ENCODE measurements around the gene MOSPD3.

GRCh38 chr7:100641860-100642533, 29.7 kb downstream of the MOSPD3 start:
- TF ChIP-seq PHF20 (CRISPR knock-in tag; IDR thresholded peaks at IDR 0.05) (no peak), MTA1 (CRISPR knock-in tag; IDR thresholded peaks at IDR 0.05; ENCODE audit: borderline replicate concordance) (peak; percentile 20), MAZ (IDR thresholded peaks at IDR 0.05; ENCODE audit: borderline replicate concordance, low read depth, low read length) (no peak), MAZ (CRISPR knock-in tag; IDR thresholded peaks at IDR 0.05; ENCODE audit: low read depth) (0 out of 2 replicates have a peak, but pooled peaks have one; percentile 12), MAFK (conservative IDR thresholded peaks at IDR 0.05 in 1 of 2, IDR thresholded peaks at IDR 0.05 in 1 of 2; ENCODE audit: low read length in 2 of 2) (no peak), SIN3A (IDR thresholded peaks at IDR 0.05; ENCODE audit: borderline replicate concordance, low read depth, low read length) (peak; percentile 58; the same call in 1 of the 2 replicates)
- TF ChIP-seq, protein P1, sequence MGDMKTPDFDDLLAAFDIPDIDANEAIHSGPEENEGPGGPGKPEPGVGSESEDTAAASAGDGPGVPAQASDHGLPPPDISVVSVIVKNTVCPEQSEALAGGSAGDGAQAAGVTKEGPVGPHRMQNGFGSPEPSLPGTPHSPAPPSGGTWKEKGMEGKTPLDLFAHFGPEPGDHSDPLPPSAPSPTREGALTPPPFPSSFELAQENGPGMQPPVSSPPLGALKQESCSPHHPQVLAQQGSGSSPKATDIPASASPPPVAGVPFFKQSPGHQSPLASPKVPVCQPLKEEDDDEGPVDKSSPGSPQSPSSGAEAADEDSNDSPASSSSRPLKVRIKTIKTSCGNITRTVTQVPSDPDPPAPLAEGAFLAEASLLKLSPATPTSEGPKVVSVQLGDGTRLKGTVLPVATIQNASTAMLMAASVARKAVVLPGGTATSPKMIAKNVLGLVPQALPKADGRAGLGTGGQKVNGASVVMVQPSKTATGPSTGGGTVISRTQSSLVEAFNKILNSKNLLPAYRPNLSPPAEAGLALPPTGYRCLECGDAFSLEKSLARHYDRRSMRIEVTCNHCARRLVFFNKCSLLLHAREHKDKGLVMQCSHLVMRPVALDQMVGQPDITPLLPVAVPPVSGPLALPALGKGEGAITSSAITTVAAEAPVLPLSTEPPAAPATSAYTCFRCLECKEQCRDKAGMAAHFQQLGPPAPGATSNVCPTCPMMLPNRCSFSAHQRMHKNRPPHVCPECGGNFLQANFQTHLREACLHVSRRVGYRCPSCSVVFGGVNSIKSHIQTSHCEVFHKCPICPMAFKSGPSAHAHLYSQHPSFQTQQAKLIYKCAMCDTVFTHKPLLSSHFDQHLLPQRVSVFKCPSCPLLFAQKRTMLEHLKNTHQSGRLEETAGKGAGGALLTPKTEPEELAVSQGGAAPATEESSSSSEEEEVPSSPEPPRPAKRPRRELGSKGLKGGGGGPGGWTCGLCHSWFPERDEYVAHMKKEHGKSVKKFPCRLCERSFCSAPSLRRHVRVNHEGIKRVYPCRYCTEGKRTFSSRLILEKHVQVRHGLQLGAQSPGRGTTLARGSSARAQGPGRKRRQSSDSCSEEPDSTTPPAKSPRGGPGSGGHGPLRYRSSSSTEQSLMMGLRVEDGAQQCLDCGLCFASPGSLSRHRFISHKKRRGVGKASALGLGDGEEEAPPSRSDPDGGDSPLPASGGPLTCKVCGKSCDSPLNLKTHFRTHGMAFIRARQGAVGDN (CRISPR knock-in tag; IDR thresholded peaks at IDR 0.05), result peak; percentile 69
